Testis (tissue), 2 donors: ENCODE results near the gene ING5.

Experiments used
- CTCF ChIP-seq, 3 experiments: fragments of 450-650 bp in 2 of 3; fragments of 200-600 bp in 1 of 3; sonication (generic) in 1 of 3; IDR thresholded peaks; one replicate each; pipeline ENCODE4 v1.5.1; 2016 to 2019; ENCODE audit warnings: antibody characterized with exemption in 3 of 3, mild to moderate bottlenecking in 2 of 3, moderate library complexity in 1 of 3
- POLR2A ChIP-seq: fragments of 450-650 bp; IDR thresholded peaks from one replicate; pipeline ENCODE4 v1.6.1; 2017; ENCODE audit warnings: antibody characterized with exemption, mild to moderate bottlenecking, moderate library complexity

GRCh38 chr2:241776336-241777169 is 74.7 kb downstream of the ING5 start, which contains the start of gene GAL3ST2:
- TF ChIP-seq CTCF (IDR thresholded peaks at IDR 0.05) (no peak), POLR2A (no peak)
